GM10248 (cell line): ENCODE measurements around the gene NFKBIZ.
"Not testable (repeated sequence)": the region's sequence is repeated elsewhere in the genome, so short reads cannot be mapped to it uniquely, and the experiment has no call there.

ENCODE experiments used
- CTCF ChIA-PET: fragments of 300-600 bp; sonication (Branson Sonifier 250); formaldehyde crosslinking; extraction: SDS; loops from one replicate; lab custom pipeline; 2021; ENCODE audit warnings: antibody characterized with exemption; lab: Yijun Ruan, JAX
- POLR2A ChIA-PET: fragments of 350-650 bp; sonication (Branson Sonifier 250); formaldehyde crosslinking; extraction: SDS; loops from one replicate; lab custom pipeline; 2020; ENCODE audit warnings: antibody characterized with exemption; lab: Yijun Ruan, JAX
- DNase-seq: peaks from one replicate; pipeline ENCODE4 v3.0.0; 2012; ENCODE audit errors: extremely low spot score
- TF ChIP-seq, protein P1 (sequence below): IDR thresholded peaks from 2 replicates; pipeline ENCODE4 v1.5.1; 2012; ENCODE audit warnings: mild to moderate bottlenecking, low read depth; ENCODE audit errors: extremely low read depth, missing control alignments, control extremely low read depth

The NFKBIZ gene

GRCh38 chr3:101900736-101901135 lies 51.4 kb downstream of the NFKBIZ start:
- TF ChIP-seq, protein P1, sequence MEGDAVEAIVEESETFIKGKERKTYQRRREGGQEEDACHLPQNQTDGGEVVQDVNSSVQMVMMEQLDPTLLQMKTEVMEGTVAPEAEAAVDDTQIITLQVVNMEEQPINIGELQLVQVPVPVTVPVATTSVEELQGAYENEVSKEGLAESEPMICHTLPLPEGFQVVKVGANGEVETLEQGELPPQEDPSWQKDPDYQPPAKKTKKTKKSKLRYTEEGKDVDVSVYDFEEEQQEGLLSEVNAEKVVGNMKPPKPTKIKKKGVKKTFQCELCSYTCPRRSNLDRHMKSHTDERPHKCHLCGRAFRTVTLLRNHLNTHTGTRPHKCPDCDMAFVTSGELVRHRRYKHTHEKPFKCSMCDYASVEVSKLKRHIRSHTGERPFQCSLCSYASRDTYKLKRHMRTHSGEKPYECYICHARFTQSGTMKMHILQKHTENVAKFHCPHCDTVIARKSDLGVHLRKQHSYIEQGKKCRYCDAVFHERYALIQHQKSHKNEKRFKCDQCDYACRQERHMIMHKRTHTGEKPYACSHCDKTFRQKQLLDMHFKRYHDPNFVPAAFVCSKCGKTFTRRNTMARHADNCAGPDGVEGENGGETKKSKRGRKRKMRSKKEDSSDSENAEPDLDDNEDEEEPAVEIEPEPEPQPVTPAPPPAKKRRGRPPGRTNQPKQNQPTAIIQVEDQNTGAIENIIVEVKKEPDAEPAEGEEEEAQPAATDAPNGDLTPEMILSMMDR = no peak
- POLR2A ChIA-PET = interaction anchor here (0.8 to 1.2 kb wide), 2 partner anchors 51 kb away, joined by 3 read pairs; partner anchors contain the start of gene NFKBIZ
- CTCF ChIA-PET = interaction anchor here (1.0 to 3.3 kb wide), 11 partner anchors 10 to 124 kb away, joined by 3 to 12 read pairs (median 5); no protein-coding TSS in a partner anchor

DNA sequence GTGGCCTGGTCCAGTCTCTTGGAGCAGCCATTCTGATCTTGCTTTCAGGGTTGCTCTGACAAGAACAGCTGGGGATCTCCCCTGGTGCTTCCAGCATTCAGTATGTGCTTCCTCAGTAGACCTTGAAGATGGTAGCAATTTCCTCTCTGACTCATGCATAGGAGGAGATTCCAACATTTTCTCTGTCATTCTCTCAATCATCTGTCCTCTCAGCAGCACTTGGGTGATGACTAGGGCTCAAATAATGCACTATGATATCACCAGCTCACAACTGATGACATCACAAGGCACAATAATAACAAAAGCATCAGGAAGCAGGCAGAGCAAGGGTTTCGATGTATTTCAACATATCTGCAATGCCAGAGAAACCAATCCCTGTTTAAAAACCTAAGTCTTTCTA lies 52.7 kb downstream of the NFKBIZ start:
- no peak for DNase-seq
- POLR2A ChIA-PET = interaction anchor here (1.2 kb wide), 1 partner anchor 53 kb away, joined by 3 read pairs; the partner anchor contains the start of gene NFKBIZ
- TF ChIP-seq, protein P1 = no peak
- CTCF ChIA-PET = interaction anchor here (1.1 to 3.3 kb wide), 5 partner anchors 12 to 274 kb away, joined by 3 to 12 read pairs (median 5); no protein-coding TSS in a partner anchor

More at GRCh38 chr3:101900736-101901135, 51.4 kb downstream of the NFKBIZ start:
- DNase-seq = no peak

GRCh38 chr3:101903451-101903871 lies 54.1 kb downstream of the NFKBIZ start:
- ChIA-PET POLR2A (no interaction called here), CTCF (no interaction called here)
- TF ChIP-seq, protein P1 = no peak
- no peak for DNase-seq

DNA sequence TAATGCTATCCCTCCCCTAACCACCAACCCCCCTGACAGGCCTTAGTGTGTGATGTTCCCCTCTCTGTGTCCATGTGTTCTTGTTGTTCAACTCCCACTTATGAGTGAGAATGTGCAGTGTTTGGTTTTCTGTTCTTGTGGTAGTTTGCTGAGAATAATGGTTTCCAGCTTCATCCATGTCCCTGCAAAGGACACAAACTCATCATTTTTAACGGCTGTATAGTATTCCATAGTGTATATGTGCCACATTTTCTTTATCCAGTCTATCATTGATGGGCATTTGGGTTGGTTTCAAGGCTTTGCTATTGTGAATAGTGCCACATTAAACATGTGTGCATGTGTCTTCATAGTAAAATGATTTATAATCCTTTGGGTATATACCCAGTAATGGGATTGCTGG lies 56.3 kb downstream of the NFKBIZ start:
- CTCF ChIA-PET, DNase-seq, POLR2A ChIA-PET: not testable (repeated sequence)
